MM.1S (cell line): ENCODE measurements around the gene SCMH1.

Experiments
- CTCF ChIP-seq: fragments of 300-600 bp; sonication (generic); IDR thresholded peaks from 2 replicates; pipeline ENCODE4 v1.5.1; 2016; ENCODE audit warnings: antibody characterized with exemption, low read length, mixed read lengths
- EZH2 ChIP-seq: fragments of 300-600 bp; sonication (generic); optimal IDR thresholded peaks from 2 replicates; pipeline ENCODE3; 2017; ENCODE audit warnings: low read depth, mild to moderate bottlenecking, antibody characterized with exemption, low read length, mixed read lengths
- EZH2phosphoT487 ChIP-seq: fragments of 300-600 bp; sonication (generic); IDR thresholded peaks from 2 replicates; pipeline ENCODE4 v1.6.1; 2018; ENCODE audit warnings: antibody characterized with exemption, low read length

- no peak for TF ChIP-seq EZH2phosphoT487
- TF ChIP-seq CTCF: no peak
- TF ChIP-seq EZH2: no peak
These were observed 8.4 kb downstream of the SCMH1 start for GRCh38 chr1:41233708-41234107.
